ENCODE measurements around the gene SERPIND1.

Gene SERPIND1

DNA sequence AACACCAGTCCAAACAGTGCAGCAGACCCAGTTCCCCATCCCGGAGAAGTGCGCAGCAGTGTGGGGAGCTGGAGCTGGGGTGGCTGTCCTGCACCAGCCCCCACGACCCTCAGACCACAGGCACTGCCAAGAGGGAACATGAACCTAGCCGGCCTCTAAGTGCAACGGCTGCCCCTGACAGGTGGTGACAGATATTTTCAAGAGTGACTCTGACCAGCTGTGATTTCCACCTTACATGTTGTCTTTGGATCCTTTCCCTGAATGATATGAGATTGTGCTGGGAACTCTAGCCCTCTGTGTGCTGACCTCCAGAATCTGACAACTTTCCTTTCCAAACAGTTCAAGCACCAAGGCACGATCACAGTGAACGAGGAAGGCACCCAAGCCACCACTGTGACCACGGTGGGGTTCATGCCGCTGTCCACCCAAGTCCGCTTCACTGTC, 12.6 kb downstream of the SERPIND1 start:
- in situ Hi-C loops (cut with MboI; ENCODE audit: low pct_unique_long_range_greater_than_20kb, low sequenced_read_pairs) = no loop called here
- no peak for DNase-seq

DNA sequence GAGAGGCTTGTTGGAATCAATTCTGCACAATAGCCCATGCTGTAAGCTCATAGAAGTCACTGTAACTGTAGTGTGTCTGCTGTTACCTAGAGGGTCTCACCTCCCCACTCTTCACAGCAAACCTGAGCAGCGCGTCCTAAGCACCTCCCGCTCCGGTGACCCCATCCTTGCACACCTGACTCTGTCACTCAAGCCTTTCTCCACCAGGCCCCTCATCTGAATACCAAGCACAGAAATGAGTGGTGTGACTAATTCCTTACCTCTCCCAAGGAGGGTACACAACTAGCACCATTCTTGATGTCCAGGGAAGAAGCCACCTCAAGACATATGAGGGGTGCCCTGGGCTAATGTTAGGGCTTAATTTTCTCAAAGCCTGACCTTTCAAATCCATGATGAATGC, 13.3 kb downstream of the SERPIND1 start:
- in situ Hi-C loops (cut with MboI; ENCODE audit: low pct_unique_long_range_greater_than_20kb, low sequenced_read_pairs) = no loop called here
- no peak for DNase-seq

DNA sequence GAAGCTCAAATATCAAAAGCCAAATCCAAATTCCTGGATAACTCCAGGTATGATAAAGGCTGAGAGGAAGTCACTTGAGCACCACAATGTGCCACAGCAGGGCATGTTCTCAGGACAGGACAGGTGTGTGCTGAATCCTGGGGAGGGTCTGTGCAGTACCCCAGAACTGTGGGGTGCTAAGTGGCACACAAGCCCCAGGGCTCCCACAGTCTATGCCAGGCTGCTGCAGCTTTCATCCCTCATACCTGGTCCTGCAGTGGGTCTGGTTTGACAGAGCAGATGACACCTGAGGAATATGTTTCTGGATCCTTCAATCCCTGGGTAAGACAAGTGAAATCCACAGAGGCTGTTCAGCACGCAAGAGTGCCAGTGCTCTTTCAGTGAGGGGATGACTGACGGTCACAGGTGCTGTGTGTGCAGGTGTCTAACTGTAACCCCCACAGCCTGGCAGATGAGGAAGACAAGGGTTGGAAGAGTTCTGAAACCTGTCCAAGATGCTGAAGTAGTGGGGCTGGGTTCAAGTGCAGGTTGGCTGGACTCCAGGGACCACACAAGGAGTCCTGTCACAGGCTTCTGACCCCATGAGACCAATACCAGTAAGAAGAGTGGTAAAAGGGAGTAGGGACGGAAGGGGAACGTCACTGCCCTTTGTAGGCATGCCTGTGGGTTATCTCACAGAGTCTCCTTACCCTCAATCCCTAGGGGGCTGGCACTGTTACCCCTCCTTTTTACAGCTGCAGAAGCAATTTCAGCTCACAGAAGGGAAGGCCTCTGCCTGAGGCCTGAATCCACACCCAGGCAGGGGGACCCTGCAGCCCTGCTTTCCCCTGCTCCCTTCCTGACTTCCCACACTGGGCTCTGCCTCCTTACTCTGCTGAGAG, 14.1 kb downstream of the SERPIND1 start:
- in situ Hi-C loops (cut with MboI; ENCODE audit: low pct_unique_long_range_greater_than_20kb, low sequenced_read_pairs) = no loop called here
- no peak for DNase-seq

DNA sequence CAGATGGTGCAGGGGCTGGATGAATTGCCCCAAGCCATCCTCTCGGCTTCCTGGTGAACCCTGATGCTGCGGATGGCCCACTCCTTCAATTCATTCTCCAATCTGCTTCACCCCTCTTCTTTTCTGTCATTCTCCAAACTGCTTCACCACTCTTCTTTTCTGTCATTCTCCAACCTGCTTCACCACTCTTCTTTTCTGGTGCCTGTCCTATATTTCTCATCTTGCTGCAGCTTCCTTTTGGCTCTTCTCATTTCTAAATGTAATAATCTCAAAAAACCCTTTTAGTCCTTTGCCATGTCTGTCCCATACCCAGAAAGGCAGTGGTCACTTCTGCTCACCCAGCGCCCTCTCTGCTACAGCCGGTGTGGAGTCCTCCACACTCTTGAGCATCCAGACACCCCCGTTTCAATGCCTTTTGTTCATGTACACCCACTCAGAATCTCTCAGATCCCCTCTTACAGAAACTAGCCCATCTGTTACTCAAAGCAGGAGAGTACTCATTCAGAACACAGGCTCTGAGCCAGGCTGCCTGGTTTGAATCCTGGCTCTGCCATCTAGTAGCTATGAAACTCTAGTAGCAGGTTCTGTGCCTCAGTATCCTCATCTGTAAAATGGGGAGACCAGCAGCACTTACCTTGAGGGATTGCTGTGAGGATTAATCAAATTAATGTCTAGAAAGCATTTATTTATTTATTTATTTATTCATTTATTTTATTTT, 14.9 kb downstream of the SERPIND1 start:
- in situ Hi-C loops (cut with MboI; ENCODE audit: low pct_unique_long_range_greater_than_20kb, low sequenced_read_pairs) = no loop called here
- no peak for DNase-seq

DNA sequence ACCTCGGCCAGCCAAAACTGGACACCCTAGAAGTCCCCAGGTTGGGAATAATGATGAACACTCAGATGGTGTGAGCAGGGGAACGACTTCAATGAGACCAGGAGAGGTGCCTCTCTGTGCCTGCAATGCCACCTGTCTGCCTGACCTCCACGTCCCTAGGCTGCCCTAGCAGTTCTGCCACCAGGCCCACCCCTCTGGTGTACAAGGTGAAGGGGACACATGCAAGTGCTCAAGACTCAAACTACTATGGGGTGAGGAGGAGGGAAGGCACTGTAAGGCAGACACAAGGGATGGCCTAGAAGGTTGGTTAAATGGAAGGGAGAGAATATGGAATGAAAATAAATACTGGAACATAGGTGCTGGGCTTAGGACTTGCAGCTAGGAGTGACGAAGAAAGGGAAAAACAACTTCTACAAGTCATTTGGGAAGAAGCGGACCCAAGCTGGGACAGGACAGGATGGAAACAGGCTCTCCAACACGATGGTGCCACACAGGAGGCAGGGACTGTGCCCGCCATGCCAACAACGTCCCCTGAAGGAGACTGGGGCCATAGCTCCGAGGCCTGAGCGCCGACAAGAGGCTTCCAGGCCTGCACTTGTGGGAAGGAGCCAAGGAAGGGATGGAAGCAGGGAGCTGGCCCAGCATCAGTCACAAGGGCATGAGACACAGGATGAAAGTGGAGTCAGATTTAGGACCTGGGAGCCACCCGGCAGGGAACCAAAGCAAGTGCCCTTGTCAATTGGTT, 18.5 kb downstream of the SERPIND1 start:
- in situ Hi-C loops (cut with MboI; ENCODE audit: low pct_unique_long_range_greater_than_20kb, low sequenced_read_pairs) = no loop called here
- no peak for DNase-seq

DNA sequence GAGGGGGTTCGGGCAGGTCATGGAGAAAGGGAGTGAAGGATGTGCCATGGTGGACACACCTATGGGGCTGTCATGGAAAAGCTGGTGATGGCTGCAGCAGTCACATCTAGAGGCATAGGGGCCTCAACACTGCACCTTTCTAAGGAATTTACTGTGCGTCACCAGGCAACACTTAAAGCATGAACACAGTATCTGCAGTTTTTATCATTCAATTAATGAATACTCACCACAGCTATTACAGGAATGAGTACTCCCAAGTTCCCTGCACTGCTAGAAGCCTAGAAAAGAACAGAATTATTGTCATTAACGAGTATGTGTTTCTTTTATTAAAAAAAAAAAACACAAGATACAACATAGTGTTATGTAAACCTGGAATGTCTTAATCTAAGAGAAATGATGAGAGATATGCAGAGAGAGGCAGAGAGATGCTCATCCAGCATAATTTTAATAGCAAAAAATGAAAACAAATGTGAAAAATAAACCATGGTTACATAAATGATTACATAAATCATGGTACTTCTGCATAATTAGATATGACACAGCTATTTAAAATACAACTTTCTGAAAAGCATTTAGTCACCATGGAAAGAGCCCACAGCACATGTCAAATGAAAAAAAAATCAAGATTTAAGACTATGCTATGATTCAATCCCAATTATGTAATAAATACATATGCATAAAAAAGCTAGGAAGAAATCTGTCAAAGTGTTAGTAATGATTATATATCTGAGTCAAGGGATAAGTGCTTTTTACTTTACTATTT, 19.2 kb downstream of the SERPIND1 start:
- in situ Hi-C loops (cut with MboI; ENCODE audit: low pct_unique_long_range_greater_than_20kb, low sequenced_read_pairs) = no loop called here
- no peak for DNase-seq

DNA sequence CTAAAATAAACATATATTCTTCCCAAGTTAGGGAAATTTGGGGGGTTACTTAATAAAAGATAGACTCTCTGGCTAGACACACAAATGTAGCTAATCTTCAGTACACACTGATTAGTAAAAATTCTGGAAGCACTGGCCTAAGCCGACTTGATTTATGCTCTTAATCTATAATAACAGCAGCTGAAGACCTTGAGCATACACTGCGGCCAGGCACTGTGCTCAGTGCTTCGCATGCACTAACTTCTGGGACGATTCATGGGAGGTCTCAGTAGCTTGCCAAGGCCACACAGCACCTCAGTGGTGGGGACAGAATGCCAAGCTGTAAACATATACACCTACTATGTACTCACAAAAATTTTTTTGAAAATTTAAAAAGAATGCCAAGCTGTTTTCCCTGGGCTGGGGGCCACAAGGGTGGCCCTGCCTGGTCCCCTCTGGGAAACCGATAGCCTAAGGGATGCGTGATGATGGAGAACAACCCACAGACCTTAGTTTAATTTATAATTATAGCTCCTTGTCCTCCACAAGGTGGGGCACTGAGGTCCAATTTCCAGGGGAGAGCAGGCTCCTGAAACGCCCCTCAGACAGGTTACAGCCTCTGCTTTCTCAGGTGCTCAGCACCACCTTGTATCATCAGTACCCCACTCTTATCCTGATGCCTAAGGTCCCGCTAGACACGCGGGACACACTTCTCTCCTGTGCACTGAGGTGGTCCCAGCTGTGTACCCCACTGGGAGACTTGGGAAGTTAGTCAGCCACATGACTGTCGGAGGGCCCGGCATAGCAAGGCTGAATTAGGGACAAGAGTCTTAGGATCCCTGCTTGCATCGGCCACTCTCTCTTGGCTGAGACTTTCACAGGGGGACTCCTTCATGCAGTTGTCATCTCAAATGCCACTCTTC, 20.1 kb downstream of the SERPIND1 start:
- in situ Hi-C loops (cut with MboI; ENCODE audit: low pct_unique_long_range_greater_than_20kb, low sequenced_read_pairs) = no loop called here
- DNase-seq = no peak

DNA sequence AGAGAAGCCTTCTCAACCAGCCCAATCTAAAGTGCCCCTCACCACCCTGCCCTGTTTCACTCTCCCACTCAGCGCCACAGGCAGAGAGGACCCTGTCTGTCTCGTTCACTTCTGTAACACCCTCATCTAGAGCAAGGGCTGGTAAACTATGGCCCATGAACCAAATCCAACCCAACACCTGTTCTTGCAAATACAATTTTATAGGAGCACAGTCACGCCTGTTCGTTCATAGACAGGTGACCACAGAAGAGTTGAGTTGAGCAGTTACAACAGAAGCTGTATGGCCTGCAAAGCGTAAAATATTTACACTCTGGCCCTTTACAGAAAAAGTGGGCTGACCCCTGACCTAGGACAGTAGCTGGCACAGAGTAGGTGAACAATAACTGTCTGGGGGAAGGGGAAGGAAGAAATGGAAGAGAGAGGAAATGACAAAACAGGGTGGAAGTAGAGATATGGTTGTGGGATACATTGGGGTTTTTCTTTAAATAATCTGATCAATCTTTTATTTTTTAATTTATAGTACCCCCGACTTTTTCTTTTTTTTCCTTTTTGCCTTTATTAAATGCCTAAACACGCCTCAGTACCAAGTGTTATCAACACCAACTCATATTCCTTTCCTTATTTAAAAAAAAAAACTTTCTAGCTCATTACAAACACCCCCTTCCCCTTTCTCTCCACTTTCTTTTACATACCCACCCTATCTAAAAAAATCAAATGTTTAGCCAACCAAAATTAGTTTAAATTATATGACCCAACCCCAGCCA, 20.9 kb downstream of the SERPIND1 start:
- no peak for DNase-seq
- in situ Hi-C loops (cut with MboI; ENCODE audit: low pct_unique_long_range_greater_than_20kb, low sequenced_read_pairs) = no loop called here

DNA sequence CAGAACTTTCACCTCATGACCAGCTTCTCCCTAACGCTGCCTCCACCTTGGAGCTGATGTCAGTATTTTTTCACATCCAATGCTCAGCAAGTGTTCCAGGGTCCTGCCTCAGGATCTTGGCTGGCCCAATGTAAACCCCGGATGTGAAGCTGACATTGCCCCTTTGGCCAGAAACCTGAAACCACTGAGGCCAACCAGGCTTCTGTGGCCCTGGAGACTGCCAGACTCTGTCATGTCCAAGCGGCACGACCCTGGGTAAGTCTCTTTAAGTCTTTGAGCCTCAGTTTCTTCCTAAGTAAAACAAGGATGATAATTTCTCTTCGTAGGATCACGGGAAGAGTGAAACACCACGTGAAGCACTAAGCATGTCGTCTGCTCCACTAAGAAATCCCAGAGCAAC, 22.8 kb downstream of the SERPIND1 start:
- in situ Hi-C loops (cut with MboI; ENCODE audit: low pct_unique_long_range_greater_than_20kb, low sequenced_read_pairs) = no loop called here
- no peak for DNase-seq

DNA sequence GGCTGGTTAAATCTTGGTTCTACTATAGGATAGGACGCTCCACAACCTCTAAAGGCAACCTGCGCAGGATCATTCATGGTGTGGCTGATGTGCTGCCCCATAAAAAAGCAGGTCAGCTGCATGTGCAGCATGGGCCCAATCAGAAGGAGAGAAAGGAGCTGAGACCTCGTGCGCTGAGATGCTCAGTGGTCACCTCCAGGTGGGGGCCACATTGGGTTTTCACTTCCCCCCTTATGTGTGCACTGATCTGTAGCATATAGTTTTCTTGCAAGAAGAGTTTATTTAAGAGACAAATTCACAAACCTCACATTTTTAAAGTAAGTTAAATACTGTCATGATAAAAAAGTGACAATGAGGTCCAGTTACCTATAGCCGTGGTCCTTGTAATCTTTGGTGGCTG, 24.3 kb downstream of the SERPIND1 start:
- in situ Hi-C loops (cut with MboI; ENCODE audit: low pct_unique_long_range_greater_than_20kb, low sequenced_read_pairs) = no loop called here
- no peak for DNase-seq

DNA sequence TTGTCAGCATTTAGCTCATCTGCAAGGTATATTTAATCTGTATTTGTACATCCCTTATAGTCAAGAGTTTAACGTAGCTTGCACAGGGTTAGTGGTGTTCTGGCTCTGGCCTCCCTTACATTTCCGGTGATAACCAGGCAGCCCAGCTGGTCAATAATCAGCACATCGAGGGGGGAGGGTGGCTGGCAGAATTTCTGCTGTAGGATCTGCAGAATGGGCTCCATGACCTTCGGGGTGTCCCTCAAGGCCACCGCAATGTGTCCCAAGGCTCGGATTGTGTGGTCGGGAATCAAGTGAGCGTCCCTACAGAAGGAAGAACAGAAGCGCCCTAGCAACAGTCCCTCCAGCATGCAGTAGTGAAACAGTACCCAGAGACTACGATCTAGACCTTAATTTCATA, 25.1 kb downstream of the SERPIND1 start:
- DNase-seq = no peak
- in situ Hi-C loops (cut with MboI; ENCODE audit: low pct_unique_long_range_greater_than_20kb, low sequenced_read_pairs) = no loop called here

DNA sequence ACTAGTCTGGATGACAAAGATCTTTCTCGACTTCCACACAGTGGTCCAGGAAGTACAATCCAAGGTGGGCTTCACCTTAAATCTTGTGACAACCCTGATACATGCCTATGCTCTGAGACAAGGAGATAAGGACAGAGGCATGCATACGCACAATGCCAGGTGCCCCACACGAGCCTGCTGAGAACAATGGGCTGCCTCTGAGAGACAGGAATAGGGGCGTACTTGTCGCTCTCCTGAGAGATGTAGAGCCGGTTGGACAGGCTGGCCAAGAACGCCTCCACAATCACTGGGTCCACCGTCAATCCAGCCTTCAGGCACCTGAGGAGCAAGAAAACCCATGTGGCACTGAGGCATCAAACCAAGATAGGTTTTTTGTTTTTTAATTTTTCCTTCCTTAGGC, 25.5 kb downstream of the SERPIND1 start:
- in situ Hi-C loops (cut with MboI; ENCODE audit: low pct_unique_long_range_greater_than_20kb, low sequenced_read_pairs) = no loop called here
- no peak for DNase-seq

DNA sequence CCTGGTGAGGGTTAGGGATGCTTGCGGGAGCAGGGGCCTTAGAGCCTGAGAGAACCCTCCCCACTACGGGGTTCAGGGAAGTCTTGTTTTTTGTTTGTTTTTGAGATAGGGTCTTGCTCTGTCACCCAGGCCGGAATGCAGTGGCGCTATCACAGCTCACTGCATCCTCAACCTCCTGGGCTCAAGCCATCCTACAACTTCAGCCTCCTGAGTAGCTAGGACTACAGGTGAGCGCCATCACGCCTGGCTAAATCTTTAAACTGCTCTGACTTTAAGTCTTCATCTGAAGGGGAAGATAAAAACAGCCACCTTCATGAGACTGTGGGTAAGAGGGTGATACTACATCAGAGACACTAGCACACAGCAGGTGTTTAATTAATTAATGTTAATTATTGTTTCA, 28.5 kb downstream of the SERPIND1 start:
- DNase-seq = no peak
- in situ Hi-C loops (cut with MboI; ENCODE audit: low pct_unique_long_range_greater_than_20kb, low sequenced_read_pairs) = no loop called here

DNA sequence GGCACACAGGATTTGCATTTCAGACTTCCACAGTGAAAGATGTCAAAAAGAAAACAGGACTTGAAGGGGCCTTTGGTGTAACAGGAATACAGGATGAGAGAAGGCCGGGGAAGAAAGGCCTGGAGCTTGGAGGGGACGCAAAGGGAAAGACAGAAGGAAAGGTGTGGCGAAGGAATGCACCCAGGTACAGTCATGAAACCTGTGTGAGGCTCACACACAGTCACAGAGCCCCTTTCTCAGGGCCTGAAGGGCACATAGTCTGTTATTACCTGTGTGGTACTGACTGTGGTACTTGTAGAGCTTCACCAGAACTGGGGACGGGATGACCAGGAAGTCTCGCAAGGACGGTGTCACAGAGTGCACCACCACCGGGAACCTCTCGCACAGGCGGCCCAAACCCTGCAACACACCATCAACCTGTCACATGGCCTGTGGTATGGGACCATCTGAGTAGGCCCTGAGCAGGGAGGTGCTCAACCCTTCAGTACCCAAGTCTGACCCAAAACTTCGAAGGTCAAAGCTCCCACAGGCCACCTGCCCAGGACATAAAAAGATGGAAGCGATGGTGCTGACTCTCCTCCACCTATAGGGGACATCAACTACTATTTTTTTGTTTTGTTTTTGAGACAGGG, 29.1 kb downstream of the SERPIND1 start:
- DNase-seq = no peak
- in situ Hi-C loops (cut with MboI; ENCODE audit: low pct_unique_long_range_greater_than_20kb, low sequenced_read_pairs) = no loop called here

DNA sequence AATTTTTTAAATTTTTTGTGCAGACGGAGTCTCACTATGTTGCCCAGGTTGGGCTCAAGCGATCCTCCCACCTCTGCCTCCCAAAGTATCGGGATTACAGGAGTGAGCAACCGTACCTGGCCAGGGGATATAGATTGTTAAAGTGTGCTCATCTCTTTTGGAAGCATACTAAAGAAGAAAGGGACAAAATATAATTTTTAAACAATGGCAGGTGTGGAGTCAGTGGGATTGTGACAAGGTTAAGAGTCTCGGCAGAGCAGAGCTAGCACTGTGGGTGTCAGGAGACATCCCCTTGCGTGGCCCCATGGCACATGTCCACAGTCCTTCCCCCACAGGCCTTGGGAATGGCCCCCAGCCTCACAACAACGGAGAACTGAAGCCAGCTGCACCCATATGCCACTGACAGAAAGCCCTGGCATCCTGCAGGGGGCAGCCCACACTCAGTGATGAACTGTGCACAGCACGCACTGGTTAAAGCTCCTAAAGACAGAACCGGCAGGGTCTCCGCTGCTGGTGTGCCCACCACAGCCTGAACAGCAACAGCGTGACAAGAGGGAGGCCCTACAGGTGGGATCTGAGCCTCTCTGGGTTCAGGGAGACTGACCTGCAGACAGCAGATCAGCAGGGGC, 29.9 kb downstream of the SERPIND1 start:
- in situ Hi-C loops (cut with MboI; ENCODE audit: low pct_unique_long_range_greater_than_20kb, low sequenced_read_pairs) = no loop called here
- DNase-seq = peak; percentile 23

DNA sequence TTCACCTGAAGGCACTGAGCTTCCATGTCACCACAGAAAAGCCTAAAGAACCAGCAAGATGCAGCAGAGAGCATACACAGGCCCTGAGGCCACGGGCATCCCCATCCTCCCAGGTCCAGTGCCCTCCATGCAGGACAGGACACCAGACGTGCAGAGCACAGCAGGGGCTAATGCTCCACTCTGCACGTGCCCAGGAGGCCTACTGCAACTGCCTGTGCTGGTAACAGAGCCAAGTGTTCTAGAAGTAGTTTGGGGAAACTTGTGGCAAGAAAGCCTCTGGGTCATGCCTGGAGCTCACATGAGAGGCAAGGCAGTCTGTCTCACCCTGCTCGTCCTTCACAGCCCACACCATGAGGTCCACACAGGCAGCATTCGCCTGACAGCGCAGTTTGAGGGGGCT, 30.7 kb downstream of the SERPIND1 start:
- in situ Hi-C loops (cut with MboI; ENCODE audit: low pct_unique_long_range_greater_than_20kb, low sequenced_read_pairs) = no loop called here

DNA sequence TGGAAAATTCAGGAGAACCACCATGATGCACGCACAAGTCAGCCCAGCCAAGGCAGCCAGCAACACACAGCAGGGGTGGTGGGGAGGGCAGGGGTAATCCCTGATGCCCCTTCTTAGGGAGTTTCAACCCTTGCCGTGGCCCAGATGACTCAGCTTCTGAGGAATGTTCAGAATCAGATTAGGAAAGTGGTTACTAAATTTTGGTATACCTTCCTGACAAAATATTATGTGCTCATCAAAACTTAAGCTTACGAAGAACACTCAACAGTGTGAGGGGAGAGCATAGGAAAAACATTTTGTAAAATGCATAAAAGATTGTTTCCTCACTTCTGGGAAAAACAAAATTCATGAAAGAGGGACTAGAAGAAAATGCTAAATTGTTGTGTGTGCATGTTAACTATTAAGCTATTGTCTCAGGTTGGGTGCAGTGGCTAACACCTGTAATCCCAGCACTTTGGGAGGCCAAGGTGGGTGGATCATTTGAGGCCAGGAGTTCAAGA, 32.1 kb downstream of the SERPIND1 start:
- in situ Hi-C loops (cut with MboI; ENCODE audit: low pct_unique_long_range_greater_than_20kb, low sequenced_read_pairs) = no loop called here
- no peak for DNase-seq

More for the DNA sequence above, 30.7 kb downstream of the SERPIND1 start:
- no peak for DNase-seq
